Keratinocyte (primary cell): ENCODE measurements around the gene CACHD1.

Experiments used
- CTCF ChIP-seq, 3 experiments: IDR thresholded peaks in 1 of 3; conservative IDR thresholded peaks in 1 of 3; optimal IDR thresholded peaks in 1 of 3; 2 replicates in 2 of 3; 3 replicates in 1 of 3; pipeline versions ENCODE3 to v1.5.1; 2011; ENCODE audit warnings: low read length in 3 of 3, mild to moderate bottlenecking in 3 of 3, moderate library complexity in 2 of 3, control low read depth in 1 of 3, inconsistent platforms in 1 of 3; ENCODE audit not compliant: insufficient read depth in 2 of 3; ENCODE audit errors: extremely low read depth in 1 of 3
- EZH2 ChIP-seq: IDR thresholded peaks from one replicate; pipeline ENCODE4 v1.6.1; 2012; ENCODE audit warnings: inconsistent platforms, mild to moderate bottlenecking, low read length, moderate library complexity

- TF ChIP-seq CTCF (optimal IDR thresholded peaks at IDR 0.05 in 1 of 3, IDR thresholded peaks at IDR 0.05 in 1 of 3, conservative IDR thresholded peaks at IDR 0.05 in 1 of 3; ENCODE audit: extremely low read depth in 1 of 3, insufficient read depth in 2 of 3, low read length in 3 of 3) (no peak), EZH2 (no peak)
Observed at GRCh38 chr1:64522740-64523139, 52.8 kb downstream of the CACHD1 start.
